ENCODE results near the gene SH3GL2.

Gene SH3GL2

DNA sequence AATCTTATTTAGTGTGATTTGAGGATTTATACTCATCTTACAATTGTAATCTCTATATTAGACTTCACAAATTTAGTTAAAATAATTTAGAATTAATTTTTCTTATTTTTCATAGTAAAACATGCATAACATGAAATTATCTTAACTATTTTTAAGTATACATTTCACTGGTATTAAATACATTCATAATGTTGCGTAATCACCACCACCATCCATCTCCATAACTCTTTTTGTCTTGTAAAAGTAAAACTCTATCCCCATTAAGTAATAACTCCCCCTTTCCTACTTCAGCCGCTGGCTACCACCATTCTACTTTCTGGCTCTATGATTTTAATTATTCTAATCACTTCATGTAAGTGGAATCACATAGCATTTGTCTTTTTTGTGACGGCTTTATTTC lies 193.4 kb downstream of the SH3GL2 start:
- Mint-ChIP-seq H3K27me3 (ENCODE audit: low read depth) (no peaks in the 10 kb centered on the region), H3K4me3 (no peak overlapping the region), H3K36me3 (ENCODE audit: low read depth) (no peaks in the 10 kb centered on the region), H3K27ac (no peak overlapping the region), H3K9me3 (peaks cover 5% of the 10 kb centered on the region), H3K4me1 (peaks cover 4% of the 10 kb centered on the region)
- TF ChIP-seq, protein P1, sequence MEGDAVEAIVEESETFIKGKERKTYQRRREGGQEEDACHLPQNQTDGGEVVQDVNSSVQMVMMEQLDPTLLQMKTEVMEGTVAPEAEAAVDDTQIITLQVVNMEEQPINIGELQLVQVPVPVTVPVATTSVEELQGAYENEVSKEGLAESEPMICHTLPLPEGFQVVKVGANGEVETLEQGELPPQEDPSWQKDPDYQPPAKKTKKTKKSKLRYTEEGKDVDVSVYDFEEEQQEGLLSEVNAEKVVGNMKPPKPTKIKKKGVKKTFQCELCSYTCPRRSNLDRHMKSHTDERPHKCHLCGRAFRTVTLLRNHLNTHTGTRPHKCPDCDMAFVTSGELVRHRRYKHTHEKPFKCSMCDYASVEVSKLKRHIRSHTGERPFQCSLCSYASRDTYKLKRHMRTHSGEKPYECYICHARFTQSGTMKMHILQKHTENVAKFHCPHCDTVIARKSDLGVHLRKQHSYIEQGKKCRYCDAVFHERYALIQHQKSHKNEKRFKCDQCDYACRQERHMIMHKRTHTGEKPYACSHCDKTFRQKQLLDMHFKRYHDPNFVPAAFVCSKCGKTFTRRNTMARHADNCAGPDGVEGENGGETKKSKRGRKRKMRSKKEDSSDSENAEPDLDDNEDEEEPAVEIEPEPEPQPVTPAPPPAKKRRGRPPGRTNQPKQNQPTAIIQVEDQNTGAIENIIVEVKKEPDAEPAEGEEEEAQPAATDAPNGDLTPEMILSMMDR (IDR thresholded peaks at IDR 0.05; ENCODE audit: unreplicated experiment in 3 of 3) = no peak

DNA sequence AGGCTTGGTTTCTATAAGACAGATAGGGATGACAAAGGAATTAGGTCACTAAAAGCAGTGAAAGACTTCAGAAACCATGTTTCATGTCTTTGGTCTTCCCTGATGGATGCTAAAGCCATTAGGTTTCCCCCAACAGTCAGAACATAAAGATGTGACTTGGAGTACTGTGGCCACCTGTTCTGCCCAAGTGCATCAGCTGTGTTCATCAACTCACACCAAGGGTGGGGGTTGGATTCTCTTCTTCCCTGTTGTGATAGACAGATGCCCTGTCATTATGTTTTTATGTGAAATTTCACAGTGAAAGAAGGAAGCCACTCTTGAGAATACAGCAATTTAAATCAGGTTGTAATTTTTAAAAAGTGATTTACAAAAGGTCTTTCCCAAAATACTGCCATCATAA lies 196.8 kb downstream of the SH3GL2 start:
- TF ChIP-seq, protein P1 (IDR thresholded peaks at IDR 0.05; ENCODE audit: unreplicated experiment in 3 of 3) = no peak
- peaks cover 4% of the 10 kb centered on the region for H3K4me1 Mint-ChIP-seq
- peaks cover 8% of the 10 kb centered on the region for H3K9me3 Mint-ChIP-seq
- no peaks in the 10 kb centered on the region for H3K36me3 Mint-ChIP-seq (ENCODE audit: low read depth)
- H3K27ac Mint-ChIP-seq = no peak overlapping the region
- H3K4me3 Mint-ChIP-seq = no peak overlapping the region
- H3K27me3 Mint-ChIP-seq (ENCODE audit: low read depth) = no peaks in the 10 kb centered on the region

DNA sequence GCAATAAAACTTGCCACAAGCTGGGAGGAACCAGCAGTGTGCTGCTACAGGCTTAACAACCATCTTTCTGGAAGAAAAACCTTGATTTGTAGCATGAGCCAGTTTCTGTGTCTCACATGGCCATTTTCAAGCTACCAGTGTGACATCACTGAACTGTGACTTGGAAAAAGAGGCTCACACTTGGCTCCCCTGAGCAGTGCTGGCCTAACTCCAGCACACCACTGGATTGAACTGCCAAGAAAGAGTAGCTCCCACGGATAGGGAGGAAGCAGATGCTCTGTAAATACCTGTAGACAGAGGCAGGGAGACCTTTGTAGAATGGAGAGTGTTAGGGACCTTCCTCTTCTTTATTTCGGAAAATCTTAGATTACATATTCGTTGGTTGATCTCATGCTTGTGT lies 197.9 kb downstream of the SH3GL2 start:
- H3K27ac Mint-ChIP-seq = no peak overlapping the region
- H3K9me3 Mint-ChIP-seq = peaks cover 12% of the 10 kb centered on the region
- no peaks in the 10 kb centered on the region for H3K36me3 Mint-ChIP-seq (ENCODE audit: low read depth)
- H3K27me3 Mint-ChIP-seq (ENCODE audit: low read depth) = no peaks in the 10 kb centered on the region
- TF ChIP-seq, protein P1 (IDR thresholded peaks at IDR 0.05; ENCODE audit: unreplicated experiment in 3 of 3) = no peak
- H3K4me1 Mint-ChIP-seq = peaks cover 4% of the 10 kb centered on the region
- no peak overlapping the region for H3K4me3 Mint-ChIP-seq

DNA sequence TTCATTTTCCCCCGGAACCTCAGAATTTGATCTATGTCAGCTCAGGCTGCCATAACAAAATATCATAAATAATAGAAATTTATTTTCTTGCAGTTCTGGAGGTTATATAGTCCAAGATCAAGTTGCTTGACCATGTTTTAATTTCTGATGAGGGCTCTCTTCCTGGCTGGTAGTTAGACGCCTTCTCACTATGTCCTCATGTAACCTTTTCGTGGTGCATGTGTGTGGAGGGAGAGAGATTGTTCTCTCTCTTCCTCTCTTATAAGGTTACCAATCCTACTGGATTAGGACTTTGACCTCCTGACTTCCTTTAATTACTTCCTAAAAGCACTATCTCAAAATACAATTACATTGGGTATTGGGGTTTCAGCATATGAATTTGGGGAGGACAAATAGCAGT lies 198.6 kb downstream of the SH3GL2 start:
- TF ChIP-seq, protein P1 (IDR thresholded peaks at IDR 0.05; ENCODE audit: unreplicated experiment in 3 of 3) = no peak
- peaks cover 12% of the 10 kb centered on the region for H3K9me3 Mint-ChIP-seq
- no peak overlapping the region for H3K27ac Mint-ChIP-seq
- H3K4me1 Mint-ChIP-seq = peaks cover 4% of the 10 kb centered on the region
- no peaks in the 10 kb centered on the region for H3K27me3 Mint-ChIP-seq (ENCODE audit: low read depth)
- H3K36me3 Mint-ChIP-seq (ENCODE audit: low read depth) = no peaks in the 10 kb centered on the region
- no peak overlapping the region for H3K4me3 Mint-ChIP-seq

DNA sequence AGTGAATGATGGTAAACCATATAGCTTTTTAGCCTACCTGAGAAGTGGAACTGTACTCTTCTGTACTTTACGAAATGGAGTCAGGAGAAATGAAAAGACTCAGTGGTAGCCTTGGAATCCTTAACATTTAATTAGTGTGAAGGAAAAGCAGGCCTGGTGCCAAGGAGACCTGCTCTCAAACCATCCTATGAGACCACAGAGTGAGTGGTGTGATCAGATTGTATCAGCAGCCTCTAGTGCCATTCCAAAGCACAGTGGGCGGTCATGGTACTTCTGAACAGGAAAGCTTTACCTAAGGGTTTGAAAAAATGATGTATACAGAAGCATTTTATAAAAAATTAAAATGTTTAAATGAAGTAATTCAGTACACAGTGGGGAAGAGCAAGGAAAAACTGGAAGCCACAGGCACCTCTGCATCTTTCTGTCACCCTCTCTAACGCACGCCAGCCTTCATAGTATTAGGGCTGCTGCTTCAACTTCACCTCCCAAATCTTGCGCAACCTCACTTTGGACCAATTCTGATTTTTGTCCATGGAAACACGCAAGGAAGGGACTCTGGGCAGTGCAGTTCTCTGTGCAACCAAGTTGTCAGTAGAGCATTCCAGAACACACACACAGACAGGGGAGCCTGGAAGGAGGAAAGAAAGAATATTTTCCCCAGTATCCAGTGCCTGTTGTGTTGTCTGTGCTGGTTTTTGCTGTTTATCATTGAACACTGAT lies 203.7 kb downstream of the SH3GL2 start:
- Mint-ChIP-seq H3K27me3 (ENCODE audit: low read depth) (no peaks in the 10 kb centered on the region), H3K27ac (no peak overlapping the region), H3K4me1 (no peaks in the 10 kb centered on the region), H3K9me3 (peaks cover 7% of the 10 kb centered on the region), H3K36me3 (ENCODE audit: low read depth) (no peaks in the 10 kb centered on the region), H3K4me3 (no peak overlapping the region)
- TF ChIP-seq, protein P1 (IDR thresholded peaks at IDR 0.05; ENCODE audit: unreplicated experiment in 3 of 3) = no peak

DNA sequence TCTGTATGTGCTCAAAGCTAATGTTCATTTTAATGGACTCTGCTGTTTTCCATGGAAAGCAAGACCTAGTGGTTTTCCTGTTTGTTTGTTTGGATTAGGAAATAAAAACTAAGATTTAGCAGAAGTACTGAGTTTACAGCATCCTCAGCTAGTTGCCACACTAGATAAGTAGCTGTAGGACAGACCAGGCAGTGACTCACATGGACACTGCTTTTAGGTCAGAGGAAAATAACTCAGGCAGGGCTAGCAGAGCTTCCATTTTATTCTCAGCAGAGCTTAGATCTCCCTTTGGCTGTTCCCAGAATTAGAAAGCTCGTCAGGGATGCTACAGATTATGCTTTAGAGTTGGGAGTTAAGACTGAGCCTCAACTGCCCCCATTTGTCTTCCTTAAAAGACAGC lies 204.4 kb downstream of the SH3GL2 start:
- Mint-ChIP-seq H3K27ac (no peak overlapping the region), H3K9me3 (peaks cover 7% of the 10 kb centered on the region), H3K4me3 (no peak overlapping the region), H3K27me3 (ENCODE audit: low read depth) (no peaks in the 10 kb centered on the region), H3K36me3 (ENCODE audit: low read depth) (no peaks in the 10 kb centered on the region), H3K4me1 (no peaks in the 10 kb centered on the region)
- TF ChIP-seq, protein P1 (IDR thresholded peaks at IDR 0.05; ENCODE audit: unreplicated experiment in 3 of 3) = no peak

Measured in nephron (organoid).